Sigmoid colon (tissue), 7 donors: ENCODE results near the gene PDE4D. TPM values are rescaled to one million over a fixed set of nuclear protein-coding genes. Genes with fewer than 3 reads are reported as not detected.

Source experiments
- DNase-seq: peaks from one replicate; pipeline ENCODE4 v3.0.0-alpha.2; 2019
- H3K27ac ChIP-seq, 4 donors: fragments of 200-600 bp; sonication (generic); one replicate each; pipeline ENCODE4 v1.5.1; 2016 to 2019; ENCODE audit warnings: mild to moderate bottlenecking in 1 of 4
- H3K27me3 ChIP-seq, 3 donors: fragments of 200-600 bp; sonication (generic); one replicate each; pipeline ENCODE4 v1.5.1; 2019; ENCODE audit warnings: mild to moderate bottlenecking in 1 of 3
- H3K36me3 ChIP-seq, 4 donors: fragments of 200-600 bp; sonication (generic); one replicate each; pipeline ENCODE4 v1.5.1; 2016 to 2019
- H3K4me1 ChIP-seq, 4 donors: fragments of 200-600 bp; sonication (generic); one replicate each; pipeline ENCODE4 v1.5.1; 2017 to 2019
- H3K4me3 ChIP-seq, 4 donors: fragments of 200-600 bp; sonication (generic); one replicate each; pipeline ENCODE4 v1.5.1; 2017 to 2019; ENCODE audit warnings: mild to moderate bottlenecking in 2 of 4, moderate library complexity in 1 of 4
- H3K9me3 ChIP-seq, 4 donors: fragments of 200-600 bp in 3 of 4; sonication (generic) in 3 of 4; one replicate each; pipeline versions ENCODE4 v1.5.1 to v1.6.1; 2013 to 2019
- EP300 ChIP-seq, 4 donors: sonication (generic); formaldehyde crosslinking; IDR thresholded peaks; one replicate each; pipeline ENCODE4 v1.6.1; 2017; ENCODE audit warnings: antibody characterized with exemption in 4 of 4
- POLR2A ChIP-seq, 2 donors: fragments of 450-650 bp; IDR thresholded peaks; one replicate each; pipeline ENCODE4 v1.6.1; 2016; ENCODE audit warnings: antibody characterized with exemption in 2 of 2, mild to moderate bottlenecking in 2 of 2, moderate library complexity in 2 of 2
- POLR2AphosphoS5 ChIP-seq, 4 donors: sonication (generic); formaldehyde crosslinking; IDR thresholded peaks; one replicate each; pipeline ENCODE4 v1.6.1; 2017; ENCODE audit warnings: antibody characterized with exemption in 4 of 4
- WGBS, 2 donors: extraction: QIAGEN DNeasy Blood & Tissue Kit; methylation state at CpG; one replicate each; pipeline ENCODE4 v1.1.7; 2013; 5-methylcytosine and 5-hydroxymethylcytosine counted together
- intact Hi-C: fragments of 100-400 bp; cut with DNase I; formaldehyde crosslinking; loops from one replicate; pipeline ENCODE4 v1.15.1; 2023
- polyA plus RNA-seq, 3 donors: library from polyadenylated mRNA; stranded (reverse); fragments of 200-250 nt; gene quantifications; one replicate each; pipeline ENCODE4 v1.2.3, GENCODE V29; 2013
- total RNA-seq, 4 donors: library from RNA; depleted of rRNA; stranded (reverse); fragments of >200 nt; gene quantifications; one replicate each; pipeline ENCODE4 v1.1.0, GENCODE V29; 2016
- TF ChIP-seq, protein P1 (sequence below), 4 experiments: fragments of 450-650 bp in 3 of 4; fragments of 200-600 bp in 1 of 4; IDR thresholded peaks; one replicate each; pipeline ENCODE4 v1.5.1; 2016 to 2019; ENCODE audit warnings: antibody characterized with exemption in 4 of 4, mild to moderate bottlenecking in 3 of 4, moderate library complexity in 2 of 4
- donor health status: healthy with polysubstance abuse.
- donor health status: Bipolar disorder and iron deficiency.
- donor health status: healthy.

The PDE4D gene
- total and polyA plus RNA-seq, 7 donors = 6.0 to 289 (median 169) TPM

- TF ChIP-seq POLR2AphosphoS5 (IDR thresholded peaks at IDR 0.05) (no peak), POLR2A (IDR thresholded peaks at IDR 0.05) (no peak), EP300 (IDR thresholded peaks at IDR 0.05) (no peak)
- TF ChIP-seq, protein P1, sequence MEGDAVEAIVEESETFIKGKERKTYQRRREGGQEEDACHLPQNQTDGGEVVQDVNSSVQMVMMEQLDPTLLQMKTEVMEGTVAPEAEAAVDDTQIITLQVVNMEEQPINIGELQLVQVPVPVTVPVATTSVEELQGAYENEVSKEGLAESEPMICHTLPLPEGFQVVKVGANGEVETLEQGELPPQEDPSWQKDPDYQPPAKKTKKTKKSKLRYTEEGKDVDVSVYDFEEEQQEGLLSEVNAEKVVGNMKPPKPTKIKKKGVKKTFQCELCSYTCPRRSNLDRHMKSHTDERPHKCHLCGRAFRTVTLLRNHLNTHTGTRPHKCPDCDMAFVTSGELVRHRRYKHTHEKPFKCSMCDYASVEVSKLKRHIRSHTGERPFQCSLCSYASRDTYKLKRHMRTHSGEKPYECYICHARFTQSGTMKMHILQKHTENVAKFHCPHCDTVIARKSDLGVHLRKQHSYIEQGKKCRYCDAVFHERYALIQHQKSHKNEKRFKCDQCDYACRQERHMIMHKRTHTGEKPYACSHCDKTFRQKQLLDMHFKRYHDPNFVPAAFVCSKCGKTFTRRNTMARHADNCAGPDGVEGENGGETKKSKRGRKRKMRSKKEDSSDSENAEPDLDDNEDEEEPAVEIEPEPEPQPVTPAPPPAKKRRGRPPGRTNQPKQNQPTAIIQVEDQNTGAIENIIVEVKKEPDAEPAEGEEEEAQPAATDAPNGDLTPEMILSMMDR (IDR thresholded peaks at IDR 0.05) = no peak
- no peak overlapping the region for H3K27ac ChIP-seq
- H3K9me3 ChIP-seq = no peaks in the 10 kb centered on the region
- peaks cover 0 to 33% (median 16%) of the 10 kb centered on the region in 4 donors for H3K4me1 ChIP-seq
- no peak for DNase-seq
- H3K4me3 ChIP-seq = no peak overlapping the region
- H3K36me3 ChIP-seq = no peaks in the 10 kb centered on the region
- intact Hi-C loops = no loop called here
- WGBS, 2 donors = 91 to 95% methylated on average over 3 of the region's 3 CpGs
- no peaks in the 10 kb centered on the region for H3K27me3 ChIP-seq
Observed at GRCh38 chr5:59146729-59147128, 746.8 kb downstream of the PDE4D start.

DNA sequence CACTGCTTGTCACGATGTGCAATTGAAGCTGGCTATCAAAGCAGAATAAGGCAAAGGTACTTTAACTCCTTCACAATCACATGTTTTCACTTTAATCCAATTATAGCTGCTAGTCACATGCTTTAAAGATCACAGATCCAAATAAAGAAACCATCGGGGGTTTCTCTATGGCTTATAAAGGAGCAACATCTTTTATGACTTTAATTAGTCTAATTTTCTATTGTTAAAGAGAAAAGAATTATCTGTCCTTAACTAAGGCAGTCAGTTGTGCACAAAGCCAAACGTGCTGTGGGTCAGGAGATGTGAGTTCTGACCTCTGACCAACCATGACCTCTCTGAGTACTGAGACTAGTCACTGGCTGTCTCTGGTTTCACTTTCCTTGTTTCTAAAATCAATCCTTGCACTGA lies 749.6 kb downstream of the PDE4D start:
- no peaks in the 10 kb centered on the region for H3K9me3 ChIP-seq
- intact Hi-C loops = no loop called here
- DNase-seq = no peak
- H3K4me3 ChIP-seq = no peak overlapping the region
- no peaks in the 10 kb centered on the region for H3K27me3 ChIP-seq
- peaks cover 0 to 30% (median 16%) of the 10 kb centered on the region in 4 donors for H3K4me1 ChIP-seq
- peak overlapping the region in 2 of 4 donors; percentile 7 to 46 for H3K27ac ChIP-seq
- no peaks in the 10 kb centered on the region for H3K36me3 ChIP-seq
- 70 to 79% methylated on average over 3 of the region's 3 CpGs for WGBS, 2 donors
- TF ChIP-seq POLR2A (IDR thresholded peaks at IDR 0.05) = no peak
- TF ChIP-seq POLR2AphosphoS5 (IDR thresholded peaks at IDR 0.05) = no peak
- TF ChIP-seq EP300 (IDR thresholded peaks at IDR 0.05) = no peak
- TF ChIP-seq, protein P1 (IDR thresholded peaks at IDR 0.05) = no peak

DNA sequence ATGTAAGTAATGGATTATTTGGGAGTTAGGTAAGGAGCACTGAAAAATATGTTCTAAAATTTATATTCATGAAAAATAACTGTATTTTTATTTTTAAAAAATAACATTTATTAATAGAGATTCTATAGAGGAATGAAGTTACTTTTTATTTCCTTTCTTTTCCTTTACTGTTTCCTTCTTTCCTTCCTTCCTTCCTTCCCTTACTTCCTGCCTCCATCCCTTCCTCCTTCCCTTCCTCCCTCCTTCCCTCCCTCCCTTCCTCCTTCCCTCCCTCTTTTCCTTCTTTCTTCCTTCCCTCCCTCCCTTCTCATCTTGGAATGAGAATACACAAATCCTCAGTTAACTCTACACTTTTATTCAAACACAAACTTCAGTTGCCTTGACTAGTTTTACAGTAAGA lies 750.6 kb downstream of the PDE4D start:
- no peaks in the 10 kb centered on the region for H3K27me3 ChIP-seq
- no peaks in the 10 kb centered on the region for H3K36me3 ChIP-seq
- no peak overlapping the region for H3K27ac ChIP-seq
- TF ChIP-seq POLR2AphosphoS5 (IDR thresholded peaks at IDR 0.05) (no peak), EP300 (IDR thresholded peaks at IDR 0.05) (no peak), POLR2A (IDR thresholded peaks at IDR 0.05) (no peak)
- TF ChIP-seq, protein P1 (IDR thresholded peaks at IDR 0.05) = no peak
- no peaks in the 10 kb centered on the region for H3K9me3 ChIP-seq
- no peak for DNase-seq
- H3K4me1 ChIP-seq = peaks cover 0 to 28% (median 16%) of the 10 kb centered on the region in 4 donors
- H3K4me3 ChIP-seq = no peak overlapping the region
- intact Hi-C loops = no loop called here

DNA sequence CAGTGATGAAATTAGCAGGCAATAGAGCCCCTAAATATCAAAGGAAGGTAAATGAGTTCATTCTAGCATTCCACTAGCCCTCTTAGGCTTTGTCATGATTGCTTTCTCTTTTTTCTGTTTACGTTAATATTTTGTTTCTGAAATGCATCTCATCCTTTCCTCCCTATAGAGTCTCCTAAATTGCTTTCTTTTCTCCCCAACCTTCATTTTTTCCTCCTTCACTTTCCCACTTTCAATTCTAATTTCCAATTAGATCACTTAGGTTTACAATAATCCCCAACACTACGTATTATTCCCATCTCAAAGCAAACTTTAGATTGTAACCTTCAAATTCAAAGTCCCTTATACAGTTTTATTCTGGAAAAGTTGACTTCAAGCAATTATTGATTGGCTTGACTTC lies 751.4 kb downstream of the PDE4D start:
- 89 to 97% methylated on average over 2 of the region's 2 CpGs for WGBS, 2 donors
- TF ChIP-seq POLR2AphosphoS5 (IDR thresholded peaks at IDR 0.05) (no peak), POLR2A (IDR thresholded peaks at IDR 0.05) (no peak), EP300 (IDR thresholded peaks at IDR 0.05) (no peak)
- TF ChIP-seq, protein P1 (IDR thresholded peaks at IDR 0.05) = no peak

GRCh38 chr5:59140133-59140532 lies 753.4 kb downstream of the PDE4D start:
- no peak for DNase-seq
- no peak overlapping the region for H3K4me3 ChIP-seq
- H3K27me3 ChIP-seq = no peaks in the 10 kb centered on the region
- H3K27ac ChIP-seq = no peak overlapping the region
- intact Hi-C loops = no loop called here
- peaks cover 0 to 27% (median 16%) of the 10 kb centered on the region in 4 donors for H3K4me1 ChIP-seq
- TF ChIP-seq POLR2A (IDR thresholded peaks at IDR 0.05) (no peak), POLR2AphosphoS5 (IDR thresholded peaks at IDR 0.05) (no peak), EP300 (IDR thresholded peaks at IDR 0.05) (no peak)
- TF ChIP-seq, protein P1 (IDR thresholded peaks at IDR 0.05) = no peak
- 94 to 98% methylated on average over 2 of the region's 2 CpGs for WGBS, 2 donors
- no peaks in the 10 kb centered on the region for H3K9me3 ChIP-seq
- no peaks in the 10 kb centered on the region for H3K36me3 ChIP-seq

More for the DNA sequence above, 751.4 kb downstream of the PDE4D start:
- intact Hi-C loops = no loop called here
- no peaks in the 10 kb centered on the region for H3K27me3 ChIP-seq
- H3K9me3 ChIP-seq = no peaks in the 10 kb centered on the region
- H3K27ac ChIP-seq = no peak overlapping the region
- H3K4me1 ChIP-seq = peaks cover 0 to 28% (median 16%) of the 10 kb centered on the region in 4 donors
- H3K36me3 ChIP-seq = no peaks in the 10 kb centered on the region
- no peak for DNase-seq
- H3K4me3 ChIP-seq = no peak overlapping the region
